Dermis lymphatic vessel endothelial cell (primary cell): ENCODE results near the gene CRTC2. TPM values are rescaled to one million over a fixed set of nuclear protein-coding genes. Genes with fewer than 3 reads are reported as not detected.

Experiments used
- total RNA-seq: library from RNA; depleted of rRNA; stranded (reverse); fragments of >200 nt; gene quantifications from 2 replicates; pipeline ENCODE4 v1.2.1, GENCODE V29; 2014

The CRTC2 gene
- 3.2 and 3.3 TPM in 2 replicates for total RNA-seq

GRCh38 chr1:153958111-153958960 is at the start of gene CRTC2:
TSS of gene CRTC2 (minus strand) at chr1:153958612. CDS start at chr1:153958497, 115 bp downstream.

GRCh38 chr1:153990468-153991150 is 32.2 kb upstream of the CRTC2 start, which contains the start of gene RPS27:
TSS of gene RPS27 (plus strand) at chr1:153990762. CDS start at chr1:153990797, 35 bp downstream.

GRCh38 chr1:153985941-153986761 is 27.7 kb upstream of the CRTC2 start, which contains the start of gene RAB13:
TSS of gene RAB13 (minus strand) at chr1:153986339. CDS start at chr1:153986236, 103 bp downstream.

GRCh38 chr1:153977250-153978240 is 19.1 kb upstream of the CRTC2 start, which contains the start of gene JTB:
TSS of gene JTB (minus strand) at chr1:153977674. CDS start at chr1:153977252, 422 bp downstream.

GRCh38 chr1:153967107-153967999 is 8.9 kb upstream of the CRTC2 start, which contains the start of gene CREB3L4:
TSS of gene CREB3L4 (plus strand) at chr1:153967902. CDS start at chr1:153968526, 624 bp downstream.

GRCh38 chr1:153963030-153963849 is 4.8 kb upstream of the CRTC2 start, which contains the start of gene SLC39A1:
TSS of gene SLC39A1 (minus strand) at chr1:153963537. CDS start at chr1:153962715, 822 bp downstream.

GRCh38 chr1:153946622-153947241 is 11.7 kb downstream of the CRTC2 start, which contains the start of gene DENND4B:
TSS of gene DENND4B (minus strand) at chr1:153946718. CDS start at chr1:153944374, 2,344 bp downstream.

GRCh38 chr1:153922972-153923925 is 35.2 kb downstream of the CRTC2 start, which contains the start of gene GATAD2B:
TSS of gene GATAD2B (minus strand) at chr1:153922972. CDS start at chr1:153828347, 94,625 bp downstream.

Other genes starting within 250 kb of the CRTC2 start
- 15.0 and 18.9 TPM in 2 replicates for gene INTS3, start 230.6 kb downstream of the CRTC2 start, total RNA-seq
- gene SLC27A3, start 183.2 kb downstream of the CRTC2 start, total RNA-seq: 41.2 and 59.6 TPM in 2 replicates
- 4.8 and 5.8 TPM in 2 replicates for gene GATAD2B, start 35.6 kb downstream of the CRTC2 start, total RNA-seq
- gene DENND4B, start 11.9 kb downstream of the CRTC2 start, total RNA-seq: 8.5 and 9.0 TPM in 2 replicates
- gene SLC39A1, start 4.9 kb upstream of the CRTC2 start, total RNA-seq: 107 and 131 TPM in 2 replicates
- gene CREB3L4, start 9.3 kb upstream of the CRTC2 start, total RNA-seq: 6.6 and 7.0 TPM in 2 replicates
- 80.6 and 85.5 TPM in 2 replicates for gene JTB, start 19.1 kb upstream of the CRTC2 start, total RNA-seq
- gene RAB13, start 27.7 kb upstream of the CRTC2 start, total RNA-seq: 71.4 and 84.1 TPM in 2 replicates
- gene RPS27, start 32.1 kb upstream of the CRTC2 start, total RNA-seq: 1,857 and 2,280 TPM in 2 replicates
- 0.11 and 0.17 TPM in 2 replicates for gene NUP210L, start 196.5 kb upstream of the CRTC2 start, total RNA-seq
- 347 and 394 TPM in 2 replicates for gene TPM3, start 233.5 kb upstream of the CRTC2 start, total RNA-seq
- not detected in 2 replicates for gene CFAP141, start 247.7 kb upstream of the CRTC2 start, total RNA-seq